ENCODE measurements around the gene SMIM26.
"Not testable (repeated sequence)": the region's sequence is repeated elsewhere in the genome, so short reads cannot be mapped to it uniquely, and the experiment has no call there.

SMIM26 gene, protein sequence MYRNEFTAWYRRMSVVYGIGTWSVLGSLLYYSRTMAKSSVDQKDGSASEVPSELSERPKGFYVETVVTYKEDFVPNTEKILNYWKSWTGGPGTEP

DNA sequence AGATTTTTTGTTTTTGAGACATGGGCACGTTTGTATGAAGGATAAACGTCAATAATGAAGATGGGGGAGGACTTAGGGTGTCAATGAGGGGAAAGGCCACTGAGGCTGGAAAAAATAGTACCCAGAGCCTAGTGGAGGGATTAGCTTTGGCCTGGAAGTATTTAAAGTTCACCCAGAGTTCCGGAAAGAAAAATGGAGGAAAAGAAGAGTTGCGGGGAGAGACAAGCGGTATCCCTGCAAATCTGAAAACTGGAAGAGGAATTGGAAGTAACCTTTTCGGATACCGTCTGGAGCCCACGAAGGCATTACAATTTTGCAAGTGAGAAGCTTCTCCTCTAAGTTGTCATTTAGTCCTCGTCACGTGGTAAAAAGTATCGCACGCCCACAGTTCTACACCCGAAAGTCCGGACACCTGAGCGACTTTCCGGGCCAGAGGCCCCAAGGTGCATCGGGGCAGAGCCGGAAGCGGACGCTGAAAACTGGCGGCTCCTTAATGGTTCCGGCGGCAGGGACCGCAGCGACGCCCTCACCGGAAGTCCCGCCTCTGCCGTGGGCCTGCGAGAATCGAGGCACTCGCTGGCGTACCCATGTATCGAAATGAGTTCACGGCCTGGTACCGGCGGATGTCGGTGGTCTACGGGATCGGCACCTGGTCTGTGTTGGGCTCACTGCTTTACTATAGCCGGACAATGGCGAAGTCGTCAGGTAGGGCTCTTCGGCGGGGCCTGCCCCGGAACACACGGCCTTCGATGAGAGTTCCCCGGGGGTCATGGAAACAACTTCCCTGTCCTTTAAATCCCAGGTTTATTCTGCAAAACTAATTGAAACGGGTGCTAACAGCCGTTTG, at the start of gene SMIM26:
Gene SMIM26, plus strand, starts transcription at position 541 of the 847 bp plus-strand sequence. Its CDS starts 47 bp downstream, at position 588.
- peak; percentile 88 for DNase-seq (ENCODE audit: low read depth, low spot score)

- not testable (repeated sequence) for DNase-seq (ENCODE audit: low read depth, low spot score)
Observed at GRCh38 chr20:18522066-18522465, 45.2 kb upstream of the SMIM26 start.

DNA sequence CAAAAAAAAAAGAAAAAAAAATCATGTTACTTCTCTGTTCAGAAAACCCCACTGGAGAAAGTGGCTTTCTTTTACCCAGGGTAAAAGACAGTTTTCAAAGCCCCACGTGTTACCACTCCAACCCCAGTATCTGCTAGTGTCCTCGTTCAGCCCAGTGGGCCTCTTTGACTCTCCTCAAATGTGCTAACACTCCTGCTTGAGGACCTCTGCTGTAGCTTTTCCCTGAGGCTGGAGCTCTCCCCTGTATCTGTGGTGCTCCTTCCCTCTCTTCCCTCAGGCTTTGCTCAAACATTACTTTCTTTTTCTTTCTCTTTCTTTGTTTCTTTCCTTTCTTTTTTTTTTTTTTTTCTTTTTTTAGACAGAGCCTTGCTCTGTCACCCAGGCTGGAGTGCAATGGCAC, 44.2 kb upstream of the SMIM26 start:
- no peak for DNase-seq (ENCODE audit: low read depth, low spot score)

- no peak for DNase-seq (ENCODE audit: low read depth, low spot score)
Observed at GRCh38 chr20:18524646-18525045, 42.6 kb upstream of the SMIM26 start.

- DNase-seq (ENCODE audit: low read depth, low spot score) = not testable (repeated sequence)
Observed at GRCh38 chr20:18526761-18527160, 40.5 kb upstream of the SMIM26 start.

DNA sequence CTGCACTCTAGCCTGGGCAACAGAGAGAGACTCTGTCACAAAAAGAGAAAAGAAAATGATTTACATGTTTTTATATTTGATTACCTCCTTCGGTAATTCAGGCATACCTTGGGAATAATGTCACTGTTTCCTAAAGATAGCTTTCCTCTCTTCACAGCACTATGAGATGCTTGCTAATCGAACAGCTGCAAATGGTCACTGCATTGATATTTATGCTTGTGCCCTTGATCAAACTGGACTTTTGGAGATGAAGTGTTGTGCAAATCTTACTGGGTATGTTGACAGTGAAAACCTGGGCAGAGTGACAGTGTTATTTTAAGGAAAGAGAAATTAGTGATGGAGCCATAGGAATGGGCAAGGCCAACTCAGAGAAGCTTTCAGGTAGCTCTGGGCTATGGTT, 39.9 kb upstream of the SMIM26 start:
- DNase-seq (ENCODE audit: low read depth, low spot score) = no peak

DNA sequence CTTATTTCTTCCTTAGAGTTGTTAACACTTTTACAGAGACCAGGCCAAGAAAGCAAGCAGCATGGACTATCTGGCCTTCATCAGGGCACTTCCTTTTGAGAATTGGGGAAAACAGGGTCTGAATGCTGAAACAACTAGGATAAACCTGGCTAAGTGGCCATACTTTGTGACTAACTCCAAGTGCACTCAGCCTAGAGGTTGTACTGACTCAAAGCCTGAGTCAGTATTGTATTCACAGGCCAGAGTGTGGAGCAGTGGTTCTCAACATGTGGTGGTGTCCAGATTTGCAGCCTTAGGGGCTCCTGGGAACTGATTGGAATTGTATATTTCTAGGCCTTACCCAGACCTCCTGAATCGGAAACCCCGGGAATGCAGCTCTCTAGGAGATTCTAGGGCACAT, 39.4 kb upstream of the SMIM26 start:
- no peak for DNase-seq (ENCODE audit: low read depth, low spot score)

GRCh38 chr20:18529041-18529440, 38.2 kb upstream of the SMIM26 start:
- DNase-seq (ENCODE audit: low read depth, low spot score) = no peak

- no peak for DNase-seq (ENCODE audit: low read depth, low spot score)
Observed at GRCh38 chr20:18532626-18533025, 34.6 kb upstream of the SMIM26 start.

GRCh38 chr20:18533491-18533890, 33.7 kb upstream of the SMIM26 start:
- DNase-seq (ENCODE audit: low read depth, low spot score) = no peak

DNA sequence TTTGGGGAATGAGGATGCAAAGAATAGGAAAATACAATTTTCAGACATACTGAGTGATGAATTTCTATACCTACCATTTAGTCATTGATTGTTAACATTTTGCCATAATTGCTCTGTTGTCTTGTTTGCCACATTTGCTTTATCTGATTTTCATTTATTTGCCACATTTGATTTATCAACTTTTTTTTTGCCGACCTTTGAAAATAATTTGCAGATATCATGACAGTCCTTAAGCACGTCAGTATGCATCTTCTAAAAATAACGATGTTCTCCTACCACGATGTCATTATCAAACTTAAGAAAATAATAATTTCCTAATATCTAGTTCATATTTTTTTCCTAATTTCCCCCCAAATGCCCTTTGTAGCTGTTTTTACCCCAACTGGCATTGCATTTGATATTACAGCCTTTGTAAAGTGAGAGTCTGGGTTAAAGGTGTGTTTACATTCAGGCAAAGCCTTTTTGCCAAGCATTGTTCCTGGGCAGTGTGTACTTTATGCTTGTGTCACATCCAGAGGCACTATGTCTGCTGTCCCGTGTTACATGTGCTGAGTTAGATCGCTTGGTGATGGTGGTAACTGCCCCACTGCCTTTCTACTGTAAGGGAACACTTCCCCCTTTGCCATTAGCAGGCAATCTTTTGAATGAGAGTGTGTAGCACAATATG, 33.1 kb upstream of the SMIM26 start:
- DNase-seq (ENCODE audit: low read depth, low spot score) = no peak

DNA sequence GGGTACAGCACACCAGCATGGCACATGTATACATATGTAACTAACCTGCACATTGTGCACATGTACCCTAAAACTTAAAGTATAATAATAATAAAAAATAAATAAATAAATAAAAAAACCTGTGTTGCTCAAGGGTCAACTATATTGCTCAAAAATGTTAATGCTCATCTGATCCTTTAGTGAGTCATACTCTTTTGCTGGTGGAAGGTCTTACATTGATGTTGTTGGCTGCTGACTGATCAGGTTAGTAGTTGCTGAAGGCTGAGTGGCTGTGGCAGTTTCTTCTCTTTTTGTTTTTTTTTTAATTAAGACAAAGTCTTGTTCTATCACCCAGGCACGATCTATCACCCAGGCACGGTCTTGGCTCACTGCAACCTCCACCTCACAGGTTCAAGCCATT, 29.6 kb upstream of the SMIM26 start:
- DNase-seq (ENCODE audit: low read depth, low spot score) = no peak

DNA sequence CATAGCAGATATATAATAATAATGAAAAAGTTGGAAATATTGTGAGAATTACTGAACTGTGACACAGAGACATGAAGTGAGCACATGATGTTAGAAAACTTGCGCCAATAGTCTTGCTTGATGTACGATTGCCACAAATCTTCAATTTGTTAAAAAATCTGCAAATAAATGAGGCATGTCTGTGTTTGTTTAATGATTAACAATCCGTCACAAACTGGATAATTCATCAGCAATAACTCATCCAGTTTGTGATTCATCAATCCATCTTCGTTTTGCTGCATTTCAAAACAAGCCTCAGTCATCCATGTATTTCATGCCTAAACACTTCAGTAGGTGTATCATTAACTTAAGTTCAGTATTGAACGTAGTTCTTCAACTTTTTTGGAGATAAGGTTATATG, 25.5 kb upstream of the SMIM26 start:
- no peak for DNase-seq (ENCODE audit: low read depth, low spot score)

GRCh38 chr20:18543216-18543615, 24.0 kb upstream of the SMIM26 start:
- DNase-seq (ENCODE audit: low read depth, low spot score) = no peak

GRCh38 chr20:18543932-18544331, 23.3 kb upstream of the SMIM26 start:
- DNase-seq (ENCODE audit: low read depth, low spot score) = no peak

DNA sequence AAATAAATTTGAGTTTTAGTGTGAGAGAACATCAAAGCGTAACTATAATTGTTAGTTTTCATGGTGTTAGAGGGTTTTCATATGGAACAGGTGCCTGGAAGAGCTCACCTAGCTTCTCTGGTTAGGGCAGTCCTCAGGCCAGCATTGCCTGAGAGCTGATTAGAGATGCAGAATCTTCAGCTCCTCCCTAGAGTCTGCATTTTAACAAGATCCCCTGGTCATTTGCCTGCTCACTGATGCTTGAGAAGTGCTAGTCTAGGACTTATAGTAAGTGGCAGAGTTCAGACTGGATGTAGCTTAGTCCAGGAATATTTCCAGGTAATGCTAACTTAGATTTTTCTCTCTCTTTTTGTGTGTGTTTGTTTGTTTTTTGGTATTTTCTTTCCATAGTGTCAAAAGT, 21.7 kb upstream of the SMIM26 start:
- no peak for DNase-seq (ENCODE audit: low read depth, low spot score)

DNA sequence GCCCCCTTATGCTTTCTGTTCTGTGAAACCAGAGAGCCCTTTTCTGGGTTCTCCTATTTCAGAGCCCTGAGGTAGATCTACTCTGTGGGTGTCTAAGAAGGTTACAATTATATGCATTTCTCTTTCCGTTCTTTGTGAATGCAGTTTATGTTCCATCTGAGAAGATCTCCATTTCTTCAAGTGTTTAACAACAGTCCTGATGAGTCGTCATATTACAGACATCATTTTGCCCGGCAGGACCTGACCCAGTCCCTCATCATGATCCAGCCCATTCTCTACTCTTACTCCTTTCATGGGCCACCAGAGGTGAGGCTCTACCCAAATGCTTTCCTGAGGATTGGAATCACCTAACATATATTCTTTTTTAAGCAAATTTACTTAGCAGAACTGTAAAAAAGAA, 18.8 kb upstream of the SMIM26 start:
- DNase-seq (ENCODE audit: low read depth, low spot score) = no peak

GRCh38 chr20:18553746-18554145, 13.5 kb upstream of the SMIM26 start:
- DNase-seq (ENCODE audit: low read depth, low spot score) = no peak

DNA sequence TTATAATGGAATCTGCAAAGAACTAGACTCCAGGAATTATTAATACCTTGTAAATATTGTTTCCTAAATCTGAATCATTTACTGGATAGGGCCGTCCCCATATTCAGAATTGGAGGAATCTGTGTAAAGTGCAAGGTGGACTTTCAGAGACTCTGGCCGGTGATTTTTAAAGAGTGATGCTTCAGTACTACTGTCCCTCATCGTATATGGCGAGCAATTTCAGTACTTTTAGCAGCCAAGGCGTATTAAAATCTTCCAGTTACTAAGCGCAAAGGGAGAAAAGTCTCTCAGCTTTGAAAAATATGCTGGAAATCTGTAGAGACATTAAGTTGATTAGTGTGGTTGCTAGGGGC, 483 bp downstream of the SMIM26 start:
- no peak for DNase-seq (ENCODE audit: low read depth, low spot score)

DNA sequence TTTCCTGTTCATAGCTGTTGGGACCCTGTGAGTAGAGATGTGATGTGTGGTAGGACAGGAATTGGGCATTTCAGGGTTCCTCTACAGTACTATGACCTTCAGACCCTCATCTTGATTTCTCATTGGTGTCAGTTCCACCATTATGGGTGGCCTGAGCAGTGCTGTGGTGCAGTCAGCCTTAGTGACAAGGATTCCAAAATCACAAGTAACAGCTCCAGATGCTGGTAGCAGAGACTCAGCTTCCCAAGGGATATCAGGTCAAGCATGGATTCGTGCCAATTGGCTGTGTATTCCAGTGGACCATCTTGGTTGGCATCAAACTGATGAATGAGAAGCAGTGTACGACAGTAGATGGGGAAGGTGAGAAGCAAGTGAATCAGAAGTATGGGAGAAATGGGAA, 3.8 kb downstream of the SMIM26 start:
- no peak for DNase-seq (ENCODE audit: low read depth, low spot score)

- no peak for DNase-seq (ENCODE audit: low read depth, low spot score)
Observed at GRCh38 chr20:18571578-18571977, 4.3 kb downstream of the SMIM26 start.

- no peak for DNase-seq (ENCODE audit: low read depth, low spot score)
Observed at GRCh38 chr20:18577942-18578341, 10.7 kb downstream of the SMIM26 start.

DNA sequence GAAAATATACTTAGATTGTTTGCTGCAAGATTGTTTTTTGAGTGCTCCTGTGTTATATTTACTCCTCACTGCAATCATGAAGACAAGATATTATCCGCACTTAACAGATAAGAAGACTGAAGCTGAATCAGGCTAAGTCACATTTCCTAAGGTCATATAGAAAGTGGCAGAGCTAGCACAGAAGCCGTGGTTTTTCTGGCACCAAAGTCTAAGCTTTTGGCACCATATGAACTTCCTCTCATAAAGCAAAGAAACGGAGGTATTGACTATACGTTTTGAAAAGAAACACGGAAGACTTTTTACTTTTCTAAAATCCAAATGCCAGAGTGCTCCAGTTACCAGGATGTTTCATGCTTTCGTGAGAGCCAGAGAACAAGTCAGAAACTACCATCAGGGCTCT, 11.3 kb downstream of the SMIM26 start:
- no peak for DNase-seq (ENCODE audit: low read depth, low spot score)

All from activated naive CD8-positive, alpha-beta T cell treated with anti-CD3 and anti-CD28 coated beads, Interleukin-2, amount 50 U/mL, for 16 hours (primary cell).